Measurements from ENCODE around the gene GIGYF2. TPM values are rescaled to one million over a fixed set of nuclear protein-coding genes. Genes with fewer than 3 reads are reported as not detected.

GIGYF2 gene
- polyA plus RNA-seq, 3 donors = 61.6 to 68.9 (median 62.0) TPM

Other genes with a start within 250 kb of the GIGYF2 start
- gene ALPI, start 241.2 kb upstream of the GIGYF2 start, polyA plus RNA-seq (ENCODE audit: insufficient read length in 3 of 3) = under 1 TPM; 0.06 to 0.24 (median 0.10) TPM
- 10 to 100 TPM in 2 of 3 donors, 1 to 10 TPM in 1; 4.8 to 24.8 (median 17.4) TPM for gene ECEL1, start 209.5 kb upstream of the GIGYF2 start, polyA plus RNA-seq (ENCODE audit: insufficient read length in 3 of 3)
- gene PRSS56, start 176.9 kb upstream of the GIGYF2 start, polyA plus RNA-seq (ENCODE audit: insufficient read length in 3 of 3) = under 1 TPM in 1 of 3 donors, not detected in 2; 0.13 TPM
- 1 to 10 TPM in 1 of 3 donors, under 1 TPM in 2; 0.47 to 1.2 (median 0.71) TPM for gene CHRND, start 171.2 kb upstream of the GIGYF2 start, polyA plus RNA-seq (ENCODE audit: insufficient read length in 3 of 3)
- 1 to 10 TPM in 2 of 3 donors, under 1 TPM in 1; 0.87 to 1.9 (median 1.4) TPM for gene CHRNG, start 157.6 kb upstream of the GIGYF2 start, polyA plus RNA-seq (ENCODE audit: insufficient read length in 3 of 3)
- gene TIGD1, start 146.8 kb upstream of the GIGYF2 start, polyA plus RNA-seq (ENCODE audit: insufficient read length in 3 of 3) = 10 to 100 TPM; 11.8 to 13.7 (median 12.4) TPM
- 100 to 1,000 TPM; 113 to 124 (median 113) TPM for gene EIF4E2, start 146.6 kb upstream of the GIGYF2 start, polyA plus RNA-seq (ENCODE audit: insufficient read length in 3 of 3)
- 10 to 100 TPM; 58.4 to 77.2 (median 62.4) TPM for gene EFHD1, start 63.7 kb upstream of the GIGYF2 start, polyA plus RNA-seq (ENCODE audit: insufficient read length in 3 of 3)
- 1 to 10 TPM; 2.0 to 3.3 (median 2.4) TPM for gene KCNJ13, start 79.2 kb downstream of the GIGYF2 start, polyA plus RNA-seq (ENCODE audit: insufficient read length in 3 of 3)
- gene SNORC, start 172.9 kb downstream of the GIGYF2 start, polyA plus RNA-seq (ENCODE audit: insufficient read length in 3 of 3) = 1 to 10 TPM; 2.8 to 4.1 (median 3.6) TPM

Measured in renal pelvis (tissue), 3 donors.